Spinal cord (tissue), 10 donors: ENCODE results near the gene RGS12. TPM values are rescaled to one million over a fixed set of nuclear protein-coding genes. Genes with fewer than 3 reads are reported as not detected.

Experiments
- DNase-seq, 6 donors: peaks; one replicate each; pipeline versions ENCODE4 v3.0.0 to v3.0.0-alpha.2; 2013 to 2015; ENCODE audit warnings: low spot score in 6 of 6, low read depth in 4 of 6
- H3K27ac ChIP-seq: one replicate; pipeline ENCODE4 v1.5.1; 2013; ENCODE audit warnings: low read depth, low read length, control low read depth
- H3K27me3 ChIP-seq: one replicate; pipeline ENCODE4 v1.6.1; 2013; ENCODE audit warnings: low read length; ENCODE audit not compliant: control insufficient read depth, insufficient read depth
- H3K36me3 ChIP-seq: one replicate; pipeline ENCODE4 v1.6.1; 2013; ENCODE audit warnings: low read length; ENCODE audit not compliant: control insufficient read depth, insufficient read depth
- H3K4me1 ChIP-seq: one replicate; pipeline ENCODE4 v1.6.1; 2013; ENCODE audit warnings: low read length; ENCODE audit not compliant: control insufficient read depth, insufficient read depth
- H3K4me3 ChIP-seq: one replicate; pipeline ENCODE4 v1.5.1; 2013; ENCODE audit warnings: low read depth, low read length, control low read depth
- H3K9me3 ChIP-seq: one replicate; pipeline ENCODE4 v1.6.1; 2013; ENCODE audit warnings: low read length; ENCODE audit not compliant: control insufficient read depth, insufficient read depth
- WGBS: methylation state at CpG from one replicate; pipeline ENCODE4 v1.1.5; 2013; ENCODE audit warnings: missing lambda C conversion rate; ENCODE audit not compliant: insufficient coverage; 5-methylcytosine and 5-hydroxymethylcytosine counted together
- polyA plus RNA-seq, 2 donors: library from polyadenylated mRNA; unstranded; fragments of 120-200 nt; gene quantifications; one replicate each; pipeline ENCODE4 v1.2.1, GENCODE V29; 2013; ENCODE audit not compliant: insufficient read length in 2 of 2
- total RNA-seq, 2 donors: library from RNA; depleted of rRNA in 1 of 2; stranded (reverse); fragments of 120-200 nt in 1 of 2; fragments of >200 nt in 1 of 2; gene quantifications; one replicate each; pipeline versions ENCODE4 v1.2.3 to v1.2.4, GENCODE V29; 2013 to 2014
- donor health status: healthy.

RGS12 gene
- total and polyA plus RNA-seq, 4 donors = 30.8 to 96.3 (median 60.9) TPM

- H3K4me3 ChIP-seq = no peak overlapping the region
- H3K27me3 ChIP-seq = no peaks in the 10 kb centered on the region
- peaks cover 19% of the 10 kb centered on the region for H3K36me3 ChIP-seq
- H3K4me1 ChIP-seq = peaks cover 56% of the 10 kb centered on the region
- WGBS = 87% methylated on average over 19 of the region's 21 CpGs
- H3K27ac ChIP-seq = no peak overlapping the region
- H3K9me3 ChIP-seq = no peaks in the 10 kb centered on the region
- DNase-seq = no peak
Observed at GRCh38 chr4:3310301-3311094, 17.7 kb downstream of the RGS12 start.

GRCh38 chr4:3311095-3311372 lies 18.2 kb downstream of the RGS12 start:
- Histone ChIP-seq H3K4me1 (peaks cover 52% of the 10 kb centered on the region), H3K36me3 (peaks cover 20% of the 10 kb centered on the region), H3K27ac (no peak overlapping the region), H3K9me3 (no peaks in the 10 kb centered on the region), H3K27me3 (no peaks in the 10 kb centered on the region), H3K4me3 (no peak overlapping the region)
- WGBS = 85% methylated on average over 11 of the region's 13 CpGs
- no peak for DNase-seq

GRCh38 chr4:3311489-3312171 lies 18.8 kb downstream of the RGS12 start:
- Histone ChIP-seq H3K4me1 (peaks cover 48% of the 10 kb centered on the region), H3K36me3 (peaks cover 25% of the 10 kb centered on the region), H3K27me3 (no peaks in the 10 kb centered on the region), H3K9me3 (no peaks in the 10 kb centered on the region), H3K4me3 (no peak overlapping the region), H3K27ac (no peak overlapping the region)
- DNase-seq = no peak
- WGBS = 94% methylated on average over 4 of the region's 13 CpGs

- peaks cover 29% of the 10 kb centered on the region for H3K36me3 ChIP-seq
- no peak for DNase-seq
- peaks cover 41% of the 10 kb centered on the region for H3K4me1 ChIP-seq
Observed at GRCh38 chr4:3312362-3312761, 19.5 kb downstream of the RGS12 start.

GRCh38 chr4:3313139-3313538 lies 20.3 kb downstream of the RGS12 start:
- WGBS = 34% methylated on average over 4 of the region's 9 CpGs
- Histone ChIP-seq H3K9me3 (no peaks in the 10 kb centered on the region), H3K36me3 (peaks cover 33% of the 10 kb centered on the region), H3K4me1 (peaks cover 34% of the 10 kb centered on the region), H3K27ac (no peak overlapping the region), H3K27me3 (no peaks in the 10 kb centered on the region), H3K4me3 (no peak overlapping the region)
- peak in 1 of 6 donors; percentile 48 for DNase-seq

More at GRCh38 chr4:3312362-3312761, 19.5 kb downstream of the RGS12 start:
- no peak overlapping the region for H3K27ac ChIP-seq
- no peaks in the 10 kb centered on the region for H3K9me3 ChIP-seq
- no peak overlapping the region for H3K4me3 ChIP-seq
- no peaks in the 10 kb centered on the region for H3K27me3 ChIP-seq
- 88% methylated on average over 8 of the region's 8 CpGs for WGBS

GRCh38 chr4:3313556-3314228 lies 20.9 kb downstream of the RGS12 start:
- Histone ChIP-seq H3K9me3 (no peaks in the 10 kb centered on the region), H3K4me1 (peaks cover 34% of the 10 kb centered on the region), H3K27me3 (no peaks in the 10 kb centered on the region), H3K27ac (no peak overlapping the region), H3K36me3 (peaks cover 36% of the 10 kb centered on the region), H3K4me3 (no peak overlapping the region)
- DNase-seq = no peak
- WGBS = 83% methylated on average over 8 of the region's 16 CpGs

GRCh38 chr4:3314706-3315260 lies 22.0 kb downstream of the RGS12 start:
- Histone ChIP-seq H3K27ac (no peak overlapping the region), H3K27me3 (no peaks in the 10 kb centered on the region), H3K9me3 (no peaks in the 10 kb centered on the region), H3K4me1 (peaks cover 31% of the 10 kb centered on the region), H3K36me3 (peaks cover 43% of the 10 kb centered on the region), H3K4me3 (no peak overlapping the region)
- WGBS = 90% methylated on average over 11 of the region's 13 CpGs
- no peak for DNase-seq

GRCh38 chr4:3315566-3315965 lies 22.7 kb downstream of the RGS12 start:
- Histone ChIP-seq H3K9me3 (no peaks in the 10 kb centered on the region), H3K4me1 (peaks cover 30% of the 10 kb centered on the region), H3K27ac (no peak overlapping the region), H3K4me3 (no peak overlapping the region), H3K36me3 (peaks cover 44% of the 10 kb centered on the region), H3K27me3 (no peaks in the 10 kb centered on the region)
- WGBS = 86% methylated on average over 5 of the region's 7 CpGs
- DNase-seq = no peak

GRCh38 chr4:3316146-3316545 lies 23.3 kb downstream of the RGS12 start:
- Histone ChIP-seq H3K9me3 (no peaks in the 10 kb centered on the region), H3K27me3 (no peaks in the 10 kb centered on the region), H3K36me3 (peaks cover 43% of the 10 kb centered on the region), H3K4me1 (peaks cover 36% of the 10 kb centered on the region), H3K27ac (no peak overlapping the region), H3K4me3 (no peak overlapping the region)
- DNase-seq = no peak
- 86% methylated on average over 18 of the region's 18 CpGs for WGBS
